GM23338 (cell line): ENCODE data around the gene CLC. TPM values are rescaled to one million over a fixed set of nuclear protein-coding genes. Genes with fewer than 3 reads are reported as not detected.

ENCODE experiments used
- CREB1 ChIP-seq: fragments of 250-450 bp; sonication (Bioruptor Pico); IDR thresholded peaks from 2 replicates; pipeline ENCODE4 v1.5.0; 2020; ENCODE audit warnings: low read depth, mild to moderate bottlenecking, moderate library complexity
- CTCF ChIP-seq, 2 experiments: fragments of 200-600 bp in 1 of 2; sonication (generic) in 1 of 2; conservative IDR thresholded peaks; 2 replicates each; pipeline versions ENCODE4 v1.5.1 to v1.6.1; 2016 to 2017; ENCODE audit warnings: antibody characterized with exemption in 2 of 2, low read depth in 2 of 2, mild to moderate bottlenecking in 2 of 2, moderate library complexity in 1 of 2
- EZH2 ChIP-seq: fragments of 200-600 bp; sonication (generic); IDR thresholded peaks from one replicate; pipeline ENCODE4 v1.8.0; 2017; ENCODE audit warnings: antibody characterized with exemption, mild to moderate bottlenecking, low read depth; ENCODE audit not compliant: unreplicated experiment
- EZH2phosphoT487 ChIP-seq: fragments of 200-600 bp; sonication (generic); IDR thresholded peaks from one replicate; pipeline ENCODE4 v1.8.1; 2018; ENCODE audit warnings: antibody characterized with exemption; ENCODE audit not compliant: unreplicated experiment
- JUNB ChIP-seq: IDR thresholded peaks from one replicate; pipeline ENCODE4 v1.6.1; 2016; ENCODE audit warnings: antibody characterized with exemption; ENCODE audit not compliant: unreplicated experiment
- NANOG ChIP-seq: IDR thresholded peaks from 2 replicates; pipeline ENCODE4 v1.6.1; 2016; ENCODE audit warnings: antibody characterized with exemption, borderline replicate concordance
- POLR2AphosphoS5 ChIP-seq: IDR thresholded peaks from 2 replicates; pipeline ENCODE4 v1.6.1; 2016; ENCODE audit warnings: antibody characterized with exemption, low read depth
- STAT1 ChIP-seq: IDR thresholded peaks from one replicate; pipeline ENCODE4 v1.6.1; 2016; ENCODE audit warnings: antibody characterized with exemption; ENCODE audit not compliant: unreplicated experiment
- ZNF114 ChIP-seq: fragments of 250-450 bp; sonication (Bioruptor Pico); IDR thresholded peaks from 2 replicates; pipeline ENCODE4 v1.5.0; 2020; ENCODE audit warnings: mild to moderate bottlenecking, moderate library complexity
- ZNF331 ChIP-seq: fragments of 250-450 bp; sonication (Bioruptor Pico); IDR thresholded peaks from 2 replicates; pipeline ENCODE4 v1.5.0; 2020; ENCODE audit warnings: low read depth, mild to moderate bottlenecking, moderate library complexity
- ZNF462 ChIP-seq: fragments of 250-450 bp; sonication (Bioruptor Pico); IDR thresholded peaks from 2 replicates; pipeline ENCODE4 v1.5.0; 2020; ENCODE audit warnings: mild to moderate bottlenecking, moderate library complexity
- polyA plus RNA-seq: library from polyadenylated mRNA; unstranded; fragments of >200 nt; fragmentation: Nextera tagmentation; extraction: Ambion mirVana; gene quantifications from 2 replicates; pipeline ENCODE4 v1.2.1, GENCODE V29; 2016
- total RNA-seq: library from RNA; depleted of rRNA; stranded (reverse); fragments of >200 nt; shearing (Covaris generic); gene quantifications from 2 replicates; pipeline ENCODE4 v1.2.3, GENCODE V29; 2014
- TF ChIP-seq, protein P1 (sequence below): IDR thresholded peaks from 2 replicates; pipeline ENCODE4 v1.6.1; 2016; ENCODE audit warnings: antibody characterized with exemption

CLC gene
- total and polyA plus RNA-seq, 2 experiments from 2014 or later = not detected

DNA sequence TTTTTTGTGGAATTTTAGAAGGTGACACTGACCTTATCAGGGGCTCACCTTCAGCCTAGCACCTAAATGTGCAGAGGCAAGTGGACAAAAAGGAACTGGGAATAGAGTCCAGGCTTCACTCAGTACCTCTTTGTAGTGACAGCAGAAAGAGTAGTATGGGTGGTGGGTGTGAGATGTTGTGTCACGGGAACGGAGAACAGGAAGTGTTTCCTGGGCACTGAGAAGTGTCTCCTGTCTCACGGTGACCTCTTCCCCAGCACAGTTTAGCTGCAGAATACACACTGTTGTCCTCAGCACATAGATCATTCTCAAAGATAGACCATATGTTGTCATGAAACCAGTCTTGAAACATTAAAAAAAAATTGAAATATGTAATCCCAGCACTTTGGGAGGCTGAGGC, 51.1 kb downstream of the CLC start (continued):
- TF ChIP-seq ZNF462 (CRISPR knock-in tag) (no peak), CTCF (conservative IDR thresholded peaks at IDR 0.05; ENCODE audit: low read depth in 2 of 2) (no peak), EZH2 (no peak), JUNB (no peak), POLR2AphosphoS5 (no peak), ZNF331 (CRISPR knock-in tag) (no peak), NANOG (no peak), CREB1 (CRISPR knock-in tag) (no peak), STAT1 (no peak), EZH2phosphoT487 (no peak), ZNF114 (no peak)
- TF ChIP-seq, protein P1, sequence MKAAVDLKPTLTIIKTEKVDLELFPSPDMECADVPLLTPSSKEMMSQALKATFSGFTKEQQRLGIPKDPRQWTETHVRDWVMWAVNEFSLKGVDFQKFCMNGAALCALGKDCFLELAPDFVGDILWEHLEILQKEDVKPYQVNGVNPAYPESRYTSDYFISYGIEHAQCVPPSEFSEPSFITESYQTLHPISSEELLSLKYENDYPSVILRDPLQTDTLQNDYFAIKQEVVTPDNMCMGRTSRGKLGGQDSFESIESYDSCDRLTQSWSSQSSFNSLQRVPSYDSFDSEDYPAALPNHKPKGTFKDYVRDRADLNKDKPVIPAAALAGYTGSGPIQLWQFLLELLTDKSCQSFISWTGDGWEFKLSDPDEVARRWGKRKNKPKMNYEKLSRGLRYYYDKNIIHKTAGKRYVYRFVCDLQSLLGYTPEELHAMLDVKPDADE = no peak
